Colonic mucosa (tissue), 4 donors: Measurements from ENCODE around the gene FGF1. TPM values are rescaled to one million over a fixed set of nuclear protein-coding genes. Genes with fewer than 3 reads are reported as not detected.

Experiments
- DNase-seq: peaks from one replicate; pipeline ENCODE4 v3.0.0-alpha.2; 2020
- H3K27ac ChIP-seq: fragments of 200-600 bp; one replicate; pipeline ENCODE4 v1.8.0; 2021
- H3K27me3 ChIP-seq: fragments of 200-600 bp; one replicate; pipeline ENCODE4 v1.8.0; 2021
- H3K36me3 ChIP-seq: fragments of 200-600 bp; one replicate; pipeline ENCODE4 v1.8.0; 2021
- H3K4me1 ChIP-seq: fragments of 200-600 bp; one replicate; pipeline ENCODE4 v1.8.0; 2021; ENCODE audit warnings: mild to moderate bottlenecking
- H3K4me3 ChIP-seq: fragments of 200-600 bp; one replicate; pipeline ENCODE4 v1.8.0; 2021
- H3K9ac ChIP-seq, 2 donors: one replicate each; pipeline ENCODE4 v1.7.0; 2013; ENCODE audit warnings: control low read depth in 2 of 2, low read depth in 2 of 2, low read length in 2 of 2
- H3K9me3 ChIP-seq: fragments of 200-600 bp; one replicate; pipeline ENCODE4 v1.8.0; 2021
- intact Hi-C: fragments of 100-400 bp; cut with DNase I; formaldehyde crosslinking; loops from one replicate; pipeline ENCODE4 v1.14.1; 2022
- total RNA-seq, 2 donors: library from RNA; stranded (reverse); fragmentation: NEBNext Ultra II Directional in 1 of 2; extraction: Animal tissue kit (Norgen Biotek cat#: 25700) in 1 of 2; gene quantifications; one replicate each; pipeline ENCODE4 v1.2.1, GENCODE V29; 2021
- TF ChIP-seq, protein P1 (sequence below): fragments of 200-600 bp; IDR thresholded peaks from one replicate; pipeline ENCODE4 v1.8.0; 2022; ENCODE audit warnings: antibody characterized with exemption, mild to moderate bottlenecking
- donor health status: healthy.
- donor health status: DM: no; HTN: no; CAD: no.
- donor health status: DM: no; HTN: no; CAD: no.

Gene FGF1
- total RNA-seq, 2 donors from 2014 or later, result 0.90 TPM; not detected in 1

DNA sequence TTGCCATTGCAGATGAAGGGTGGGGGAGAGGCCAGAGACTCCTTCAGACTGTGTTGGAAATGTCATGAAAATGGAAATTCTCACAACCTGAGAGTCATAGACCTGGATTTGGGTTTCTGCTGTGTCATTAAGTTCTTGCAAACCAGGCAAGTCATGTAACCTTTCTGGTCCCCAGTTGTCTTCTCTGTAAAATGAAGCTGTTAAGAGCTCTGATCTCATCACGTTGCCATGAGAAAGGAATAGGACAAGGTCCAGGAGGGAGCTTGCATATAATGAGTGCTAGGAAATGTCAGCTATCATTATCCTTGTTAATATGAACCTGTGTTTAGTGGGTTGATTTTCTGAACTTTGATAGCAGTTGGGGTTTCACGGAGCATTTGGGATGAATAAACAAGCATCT lies 59.1 kb downstream of the FGF1 start:
- no peaks in the 10 kb centered on the region for H3K9me3 ChIP-seq
- no peak overlapping the region for H3K27ac ChIP-seq
- TF ChIP-seq, protein P1, sequence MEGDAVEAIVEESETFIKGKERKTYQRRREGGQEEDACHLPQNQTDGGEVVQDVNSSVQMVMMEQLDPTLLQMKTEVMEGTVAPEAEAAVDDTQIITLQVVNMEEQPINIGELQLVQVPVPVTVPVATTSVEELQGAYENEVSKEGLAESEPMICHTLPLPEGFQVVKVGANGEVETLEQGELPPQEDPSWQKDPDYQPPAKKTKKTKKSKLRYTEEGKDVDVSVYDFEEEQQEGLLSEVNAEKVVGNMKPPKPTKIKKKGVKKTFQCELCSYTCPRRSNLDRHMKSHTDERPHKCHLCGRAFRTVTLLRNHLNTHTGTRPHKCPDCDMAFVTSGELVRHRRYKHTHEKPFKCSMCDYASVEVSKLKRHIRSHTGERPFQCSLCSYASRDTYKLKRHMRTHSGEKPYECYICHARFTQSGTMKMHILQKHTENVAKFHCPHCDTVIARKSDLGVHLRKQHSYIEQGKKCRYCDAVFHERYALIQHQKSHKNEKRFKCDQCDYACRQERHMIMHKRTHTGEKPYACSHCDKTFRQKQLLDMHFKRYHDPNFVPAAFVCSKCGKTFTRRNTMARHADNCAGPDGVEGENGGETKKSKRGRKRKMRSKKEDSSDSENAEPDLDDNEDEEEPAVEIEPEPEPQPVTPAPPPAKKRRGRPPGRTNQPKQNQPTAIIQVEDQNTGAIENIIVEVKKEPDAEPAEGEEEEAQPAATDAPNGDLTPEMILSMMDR, result no peak
- no peaks in the 10 kb centered on the region for H3K27me3 ChIP-seq
- intact Hi-C loops, result no loop called here
- H3K4me1 ChIP-seq, result no peaks in the 10 kb centered on the region
- no peak overlapping the region for H3K4me3 ChIP-seq
- H3K9ac ChIP-seq, result no peak overlapping the region
- DNase-seq, result no peak
- H3K36me3 ChIP-seq, result no peaks in the 10 kb centered on the region

DNA sequence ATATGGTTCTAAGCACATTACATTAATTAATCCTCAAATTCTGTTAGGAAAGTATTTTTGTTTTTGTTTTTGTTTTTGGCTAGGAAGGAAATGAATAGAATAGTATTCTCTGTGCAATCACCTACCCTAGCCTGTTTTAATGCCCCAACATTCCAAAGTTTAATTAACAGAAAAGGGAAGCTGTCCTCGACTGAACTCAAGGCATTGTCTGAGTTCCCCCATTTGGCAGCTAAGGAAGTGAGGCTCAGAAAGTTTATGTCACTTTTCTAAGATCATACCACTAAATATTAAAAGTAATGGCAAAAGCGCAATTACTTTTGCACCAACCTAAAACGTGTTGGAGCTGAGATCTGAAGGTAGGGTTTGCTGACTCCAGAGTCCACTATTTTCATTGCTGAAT lies 59.8 kb downstream of the FGF1 start:
- Histone ChIP-seq H3K9me3 (no peaks in the 10 kb centered on the region), H3K27me3 (no peaks in the 10 kb centered on the region), H3K36me3 (no peaks in the 10 kb centered on the region), H3K4me3 (no peak overlapping the region), H3K4me1 (no peaks in the 10 kb centered on the region), H3K27ac (no peak overlapping the region), H3K9ac (no peak overlapping the region)
- TF ChIP-seq, protein P1, result no peak
- DNase-seq, result no peak
- intact Hi-C loops, result no loop called here

DNA sequence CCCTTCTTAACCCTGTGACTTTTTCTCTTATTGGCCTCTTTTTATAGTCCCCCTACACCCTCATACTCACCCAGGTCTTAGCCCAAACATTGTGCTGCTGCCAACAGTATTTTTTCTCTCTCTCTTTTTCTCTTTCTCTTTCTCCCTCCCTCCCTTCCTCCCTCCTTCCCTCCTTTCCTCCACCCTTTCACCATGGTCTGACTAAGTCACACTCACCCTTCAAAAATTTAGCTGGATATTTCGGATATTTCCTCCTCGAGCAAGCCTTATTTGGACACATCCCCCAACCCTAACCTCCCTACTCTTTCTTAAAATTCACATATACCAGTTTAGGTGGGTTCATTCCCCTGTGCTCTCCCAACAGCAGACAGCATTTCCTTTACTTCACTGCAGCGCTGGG lies 64.7 kb downstream of the FGF1 start:
- Histone ChIP-seq H3K4me1 (no peaks in the 10 kb centered on the region), H3K27me3 (no peaks in the 10 kb centered on the region), H3K9ac (no peak overlapping the region), H3K36me3 (no peaks in the 10 kb centered on the region), H3K27ac (no peak overlapping the region), H3K4me3 (no peak overlapping the region), H3K9me3 (no peaks in the 10 kb centered on the region)
- TF ChIP-seq, protein P1, result no peak
- intact Hi-C loops, result no loop called here
- no peak for DNase-seq

DNA sequence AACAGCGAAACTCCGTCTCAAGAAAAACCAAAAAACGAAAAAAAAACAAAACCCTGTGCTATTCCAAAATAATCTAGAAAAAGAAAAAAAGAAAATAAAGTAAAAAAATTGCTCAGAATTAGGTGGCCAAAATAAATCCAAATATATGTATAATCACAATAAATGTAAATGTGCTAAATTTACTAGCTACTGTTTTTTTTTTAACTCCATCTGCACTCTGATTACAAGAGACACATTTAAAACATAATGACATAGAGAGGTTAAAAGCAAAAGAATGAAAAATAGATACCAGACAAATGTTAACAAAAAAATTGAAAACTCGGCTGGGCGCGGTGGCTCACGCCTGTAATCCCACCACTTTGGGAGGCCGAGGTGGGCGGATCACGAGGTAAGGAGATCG lies 66.1 kb downstream of the FGF1 start:
- intact Hi-C loops, result no loop called here
- TF ChIP-seq, protein P1, result no peak
- no peaks in the 10 kb centered on the region for H3K36me3 ChIP-seq
- no peak overlapping the region for H3K27ac ChIP-seq
- no peak overlapping the region for H3K4me3 ChIP-seq
- H3K27me3 ChIP-seq, result no peaks in the 10 kb centered on the region
- H3K4me1 ChIP-seq, result no peaks in the 10 kb centered on the region
- H3K9ac ChIP-seq, result no peak overlapping the region
- H3K9me3 ChIP-seq, result no peaks in the 10 kb centered on the region
- DNase-seq, result no peak

DNA sequence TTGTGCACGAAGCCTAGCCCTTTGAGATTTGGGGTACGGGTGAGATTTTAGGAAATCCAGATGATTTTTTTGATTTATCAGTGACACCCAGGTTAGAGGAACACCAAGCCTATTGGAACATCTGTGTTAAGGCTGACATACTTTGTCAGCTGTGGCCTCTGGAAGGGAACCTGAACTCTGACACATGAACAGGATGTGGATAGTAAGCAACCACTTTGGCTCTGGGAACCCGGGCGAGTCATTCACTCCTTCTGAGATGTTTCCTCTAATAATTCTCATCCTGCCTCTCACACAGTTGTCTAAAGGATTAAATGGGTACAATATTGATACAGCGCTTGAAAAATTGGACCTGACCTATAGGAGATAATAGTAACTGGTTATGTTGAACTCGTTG lies 67.8 kb downstream of the FGF1 start:
- Histone ChIP-seq H3K4me3 (no peak overlapping the region), H3K27me3 (no peaks in the 10 kb centered on the region), H3K27ac (no peak overlapping the region), H3K36me3 (no peaks in the 10 kb centered on the region), H3K9ac (no peak overlapping the region), H3K9me3 (no peaks in the 10 kb centered on the region), H3K4me1 (no peaks in the 10 kb centered on the region)
- DNase-seq, result no peak
- TF ChIP-seq, protein P1, result no peak
- intact Hi-C loops, result no loop called here
